Femur (tissue), 1 donor: ENCODE results near the gene SAMD4B.

Experiments
- DNase-seq: peaks from one replicate; pipeline ENCODE4 v3.0.0-alpha.2; 2017

Gene SAMD4B

DNA sequence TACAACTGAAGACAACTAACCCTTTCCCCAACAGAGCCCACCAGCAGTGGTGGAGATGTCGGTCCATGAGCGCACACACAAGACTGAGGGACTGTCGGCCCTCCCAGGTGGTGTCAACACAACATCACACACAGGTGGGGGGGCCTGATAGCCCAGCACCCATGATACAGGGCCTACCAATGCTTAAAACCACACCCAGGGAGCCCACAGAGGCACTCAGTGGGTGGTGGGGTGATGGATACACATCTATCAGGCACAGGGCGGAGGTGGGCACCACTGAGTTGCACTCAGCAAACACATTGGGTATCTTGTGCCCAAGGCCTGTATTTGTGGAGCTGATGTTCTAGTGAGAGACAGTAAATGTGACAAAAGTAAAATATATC is 57.4 kb downstream of the SAMD4B start:
- DNase-seq = no peak

DNA sequence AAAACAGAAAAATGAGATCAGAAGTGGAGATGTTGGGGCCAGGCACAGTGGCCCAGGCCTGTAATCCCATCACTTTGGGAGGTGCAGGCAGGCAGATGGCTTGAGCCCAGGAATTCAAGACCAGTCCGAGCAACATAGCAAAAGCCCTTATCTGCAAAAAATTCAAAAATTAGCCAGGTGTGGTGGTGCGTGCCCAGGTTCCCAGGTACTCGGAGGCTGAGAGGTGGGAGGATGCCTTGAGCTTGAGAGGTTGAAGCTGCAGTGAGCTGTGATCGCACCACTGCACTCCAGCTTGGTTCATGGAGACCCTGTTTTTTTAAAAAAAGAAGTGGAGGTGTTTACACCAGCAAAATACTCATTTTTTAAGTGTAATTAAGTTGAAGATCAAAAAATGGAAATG is 57.8 kb downstream of the SAMD4B start:
- no peak for DNase-seq

DNA sequence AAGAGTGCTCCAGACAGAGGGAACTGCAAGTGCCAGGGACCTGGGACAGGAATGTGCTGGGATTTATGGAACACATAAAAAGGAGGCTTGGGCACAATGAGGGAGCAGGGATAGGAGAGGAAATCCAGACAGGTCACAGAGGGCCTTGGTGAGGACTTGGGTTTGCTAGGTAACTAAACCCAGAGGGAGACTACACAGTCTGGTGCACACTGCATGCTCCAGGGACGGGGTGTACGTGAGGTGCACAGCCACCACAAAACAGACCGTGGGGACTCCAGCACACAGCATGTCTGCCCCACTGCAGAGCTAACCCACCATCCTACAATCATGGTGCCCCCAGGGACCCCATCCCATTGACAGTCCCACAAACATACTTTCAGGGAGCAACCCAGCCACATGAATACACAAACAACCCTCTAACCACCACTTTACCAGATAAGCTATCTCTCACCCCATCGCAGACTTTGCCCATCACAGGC is 58.9 kb downstream of the SAMD4B start:
- DNase-seq = no peak

DNA sequence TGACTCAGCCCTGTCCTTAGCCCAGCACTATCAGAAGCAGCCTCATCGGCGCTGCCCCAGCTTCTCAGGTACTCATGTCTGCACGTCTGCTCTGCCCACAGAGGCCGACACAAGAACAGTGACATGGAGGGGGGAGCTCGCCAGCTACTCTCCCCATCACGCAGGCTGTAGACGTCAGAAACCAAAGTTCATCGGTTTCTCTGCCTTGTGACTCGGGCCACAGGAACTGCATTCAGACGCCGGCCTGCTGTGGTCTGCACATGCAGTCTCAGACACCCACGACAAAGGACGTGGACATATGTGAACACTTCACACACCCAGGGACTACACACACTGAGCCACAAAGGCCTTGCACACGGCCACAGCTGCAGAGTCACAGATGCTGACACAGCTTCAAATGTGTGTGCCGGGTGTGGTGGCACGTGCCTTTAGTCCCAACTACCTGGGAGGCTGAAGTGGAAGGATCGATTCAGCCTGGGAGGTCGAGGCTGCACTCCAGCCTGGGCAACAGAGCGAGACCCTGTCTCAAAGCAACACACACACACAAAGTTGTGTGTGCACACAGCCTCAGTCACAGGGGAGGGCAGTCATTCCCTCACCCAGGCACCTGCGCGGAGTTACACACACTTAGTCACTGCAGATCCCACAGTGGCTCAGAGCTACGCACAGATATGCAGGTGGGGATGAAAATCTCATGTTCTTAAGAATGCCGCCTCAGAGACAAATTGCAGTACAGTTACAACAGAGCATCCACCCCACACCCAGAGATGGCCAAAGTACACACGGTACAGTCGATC is 59.5 kb downstream of the SAMD4B start:
- DNase-seq = peak; percentile 58

DNA sequence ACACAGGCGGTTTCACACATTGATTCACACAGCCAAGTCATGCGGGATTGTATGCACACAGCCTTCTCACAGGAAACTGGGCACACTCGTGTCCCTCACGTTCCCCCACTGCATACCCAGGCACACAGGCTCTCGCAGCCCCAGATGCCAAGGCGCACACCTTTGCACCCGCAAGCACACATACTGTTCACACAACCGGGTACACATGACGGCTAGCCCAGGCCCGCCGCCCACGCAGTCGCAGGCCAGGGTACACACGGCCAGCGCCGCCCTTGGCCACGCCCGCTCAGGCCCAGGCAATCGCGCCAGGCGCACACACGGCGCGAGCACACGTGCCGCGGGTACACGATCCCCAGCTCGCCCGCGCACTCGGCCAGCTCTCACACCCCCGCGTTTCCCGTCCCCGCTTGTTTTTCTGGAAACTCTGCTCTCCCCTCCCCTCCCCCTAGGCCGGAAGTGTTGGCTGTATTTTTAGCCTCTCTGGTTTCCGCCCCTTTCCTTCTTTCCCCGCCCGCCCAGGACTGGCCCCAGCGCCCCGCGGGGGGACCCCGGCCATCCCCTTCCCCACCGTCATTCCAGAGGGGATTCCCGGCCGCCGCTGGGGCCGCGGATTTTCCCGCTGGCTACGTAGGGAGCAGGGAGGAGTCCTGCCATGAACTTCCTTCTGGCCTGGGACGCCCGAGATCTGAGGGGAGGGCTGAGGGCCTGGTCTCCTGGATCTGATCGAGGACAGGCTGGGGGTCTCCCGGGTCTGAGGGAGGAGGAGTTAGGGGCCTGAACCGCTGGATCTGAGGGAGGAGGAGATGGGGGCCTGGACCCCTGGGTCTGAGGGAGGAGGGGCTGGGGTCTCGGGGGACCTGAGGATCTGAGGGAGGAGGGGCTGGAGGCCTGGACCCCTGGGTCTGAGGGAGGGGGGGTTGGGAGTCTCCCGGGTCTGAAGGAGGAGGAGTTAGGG is 60.4 kb downstream of the SAMD4B start:
- DNase-seq = peak; percentile 96

DNA sequence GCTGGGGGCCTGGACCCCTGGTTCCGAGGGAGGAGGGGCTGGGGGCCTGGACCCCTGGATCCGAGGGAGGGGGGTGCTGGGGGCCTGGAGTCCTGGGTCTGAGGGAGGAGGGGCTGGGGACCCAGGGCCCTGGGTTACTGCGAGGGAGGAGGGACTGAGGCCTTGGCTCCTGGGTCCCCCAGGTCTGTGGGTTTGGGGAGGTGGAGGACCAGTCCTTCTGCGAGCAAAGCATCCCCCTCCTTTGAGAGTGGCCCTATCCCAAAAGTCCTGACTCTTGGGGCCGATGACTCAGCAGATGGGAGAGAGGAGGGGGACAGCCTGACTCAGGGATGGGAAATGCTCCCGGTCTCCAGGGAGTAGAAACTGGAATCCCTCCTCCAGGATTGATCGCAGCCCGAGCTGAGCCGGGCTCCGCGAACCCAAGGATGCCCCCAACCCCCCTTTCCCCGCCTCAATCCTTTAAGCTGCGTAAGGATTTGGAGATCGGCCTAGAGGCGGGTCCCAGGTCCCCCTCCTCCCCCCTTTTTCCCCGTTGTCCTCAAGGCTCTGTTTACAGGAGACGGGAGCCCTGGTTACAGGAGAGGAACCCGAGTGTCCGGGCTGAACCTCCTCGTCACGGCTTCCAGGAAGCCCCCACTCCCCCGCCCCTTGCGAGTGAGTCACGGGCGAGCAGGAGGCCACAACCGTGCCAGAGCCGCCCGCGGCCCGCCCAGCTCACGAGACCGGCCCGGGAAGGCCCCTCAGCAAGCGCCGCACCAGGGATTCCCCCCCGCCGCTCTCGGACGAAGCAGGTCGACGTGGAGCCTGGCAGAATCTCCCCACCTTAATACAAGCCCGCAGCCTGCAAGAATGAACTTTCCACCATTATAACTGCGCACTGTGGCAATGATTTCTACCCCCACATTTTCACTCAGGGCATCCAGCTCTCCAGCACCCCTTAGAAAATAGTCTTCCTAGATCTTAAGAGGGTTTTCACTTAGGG is 61.4 kb downstream of the SAMD4B start:
- DNase-seq = peak; percentile 98

DNA sequence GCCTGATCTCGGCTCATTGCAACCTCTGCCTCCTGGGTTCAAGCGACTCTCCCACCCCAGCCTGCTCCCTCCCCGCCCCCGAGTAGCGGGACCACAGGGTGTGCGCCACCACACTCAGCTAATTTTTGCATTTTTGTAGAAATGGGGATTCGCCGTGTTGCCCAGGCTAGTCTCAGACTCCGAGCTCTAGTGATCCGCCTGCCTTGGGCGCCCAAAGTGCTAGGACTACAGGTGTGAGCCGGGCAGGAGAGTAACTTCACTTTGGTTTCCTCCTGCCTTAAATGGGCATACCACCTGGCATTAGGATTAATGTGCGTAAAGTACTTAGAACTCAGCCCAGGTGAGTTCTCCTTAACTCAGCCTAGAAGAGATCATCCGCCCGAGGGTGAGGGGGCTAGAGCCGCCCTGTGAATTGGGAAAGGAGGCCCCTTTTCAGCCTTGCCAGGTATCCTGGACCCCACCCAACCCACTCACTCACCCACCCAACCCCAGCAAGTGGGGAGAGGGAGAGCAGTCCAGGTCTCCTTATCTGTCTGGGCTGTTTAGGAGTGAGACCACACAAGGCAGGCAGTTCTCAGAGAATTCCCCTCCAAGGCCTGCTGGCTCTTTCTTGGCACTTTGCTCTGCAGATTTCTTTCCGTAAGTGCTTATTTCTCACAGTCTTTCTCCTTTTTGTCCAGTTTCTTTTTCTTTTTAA is 63.2 kb downstream of the SAMD4B start:
- peak; percentile 20 for DNase-seq

DNA sequence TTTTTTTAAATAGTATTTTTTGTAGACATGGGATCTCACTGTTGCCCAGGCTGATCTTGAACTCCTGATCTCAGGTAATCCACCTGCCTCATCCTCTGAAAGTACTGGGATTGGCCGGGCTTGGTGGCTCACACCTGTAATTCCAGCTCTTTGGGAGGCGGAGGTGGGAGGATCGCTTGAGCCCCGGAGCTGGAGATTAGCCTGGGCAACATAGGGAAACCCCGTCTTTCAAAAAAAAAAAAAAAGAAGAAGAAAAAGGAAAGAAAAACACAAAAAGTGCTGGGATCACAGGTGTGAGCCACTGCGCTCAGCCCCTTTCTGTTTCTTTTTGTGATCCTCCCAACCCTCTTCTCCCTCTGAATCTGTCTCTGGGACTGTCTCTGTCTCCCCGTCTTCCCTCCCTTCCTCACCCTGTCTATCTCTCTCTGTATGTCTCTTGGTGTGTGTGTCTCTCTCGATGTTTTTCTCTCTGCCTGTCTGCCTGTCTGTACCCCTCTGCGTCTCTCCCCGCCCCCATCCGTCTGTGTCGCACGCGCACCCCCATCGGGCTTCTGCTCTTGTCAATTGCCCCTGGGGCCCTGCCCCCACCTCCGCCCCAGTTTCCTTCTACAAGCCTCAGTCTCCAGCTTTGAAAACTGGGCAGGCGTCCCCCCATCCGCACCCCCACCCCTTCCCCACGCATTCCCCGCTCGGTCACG is 63.9 kb downstream of the SAMD4B start:
- no peak for DNase-seq

DNA sequence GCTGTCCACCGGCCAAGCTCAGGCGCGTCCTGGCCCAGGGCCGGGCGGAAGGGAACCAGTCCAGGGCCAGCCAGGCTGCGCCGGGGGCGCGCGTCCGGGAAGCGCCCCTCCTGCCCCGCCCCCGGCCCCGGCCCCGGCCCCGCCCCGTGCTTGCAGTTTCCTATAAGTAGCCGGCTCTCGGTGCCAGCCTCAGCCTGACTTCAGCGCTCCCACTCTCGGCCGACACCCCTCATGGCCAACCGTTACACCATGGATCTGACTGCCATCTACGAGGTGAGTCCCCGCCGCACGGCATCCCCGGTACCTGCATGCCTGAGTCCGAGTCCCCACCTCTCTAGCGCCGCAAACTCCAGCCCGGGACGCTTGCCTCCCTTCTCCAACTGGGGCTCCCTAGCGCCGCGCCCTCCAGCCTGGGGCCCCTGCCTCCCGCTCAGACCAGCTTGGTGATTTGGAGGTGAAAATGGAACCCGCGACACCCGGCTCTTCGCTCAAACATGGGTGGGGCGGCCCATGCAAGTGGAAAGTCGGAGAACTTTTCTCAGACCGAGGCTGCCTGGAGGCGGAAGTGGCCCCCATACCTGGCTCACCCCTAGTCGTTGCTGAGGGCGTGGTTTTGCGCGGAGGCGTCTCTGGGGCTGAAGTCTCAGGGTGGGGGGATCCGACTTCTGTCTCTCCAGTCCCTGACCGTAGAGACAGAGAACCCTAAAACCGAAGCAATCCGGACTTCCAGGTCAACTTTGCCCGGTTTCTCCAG is 64.6 kb downstream of the SAMD4B start, which contains the start of gene ZFP36:
Gene ZFP36, plus strand, starts transcription at position 192 of the 754 bp plus-strand sequence. Its CDS starts 58 bp downstream, at position 250.
- peak; percentile 94 for DNase-seq

DNA sequence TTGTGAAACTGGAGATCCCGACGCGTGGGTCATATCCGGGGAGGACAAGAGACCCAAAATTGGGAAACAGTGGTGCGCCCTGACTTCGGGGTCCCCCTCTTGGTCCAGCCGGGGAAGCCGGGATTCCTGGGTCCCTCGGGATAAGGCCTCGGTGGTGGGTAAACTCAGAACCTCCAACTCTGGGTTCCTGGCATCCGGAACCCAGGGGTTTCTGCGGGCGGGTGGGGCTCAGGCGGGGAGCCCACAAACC is 65.1 kb downstream of the SAMD4B start:
- DNase-seq = no peak

DNA sequence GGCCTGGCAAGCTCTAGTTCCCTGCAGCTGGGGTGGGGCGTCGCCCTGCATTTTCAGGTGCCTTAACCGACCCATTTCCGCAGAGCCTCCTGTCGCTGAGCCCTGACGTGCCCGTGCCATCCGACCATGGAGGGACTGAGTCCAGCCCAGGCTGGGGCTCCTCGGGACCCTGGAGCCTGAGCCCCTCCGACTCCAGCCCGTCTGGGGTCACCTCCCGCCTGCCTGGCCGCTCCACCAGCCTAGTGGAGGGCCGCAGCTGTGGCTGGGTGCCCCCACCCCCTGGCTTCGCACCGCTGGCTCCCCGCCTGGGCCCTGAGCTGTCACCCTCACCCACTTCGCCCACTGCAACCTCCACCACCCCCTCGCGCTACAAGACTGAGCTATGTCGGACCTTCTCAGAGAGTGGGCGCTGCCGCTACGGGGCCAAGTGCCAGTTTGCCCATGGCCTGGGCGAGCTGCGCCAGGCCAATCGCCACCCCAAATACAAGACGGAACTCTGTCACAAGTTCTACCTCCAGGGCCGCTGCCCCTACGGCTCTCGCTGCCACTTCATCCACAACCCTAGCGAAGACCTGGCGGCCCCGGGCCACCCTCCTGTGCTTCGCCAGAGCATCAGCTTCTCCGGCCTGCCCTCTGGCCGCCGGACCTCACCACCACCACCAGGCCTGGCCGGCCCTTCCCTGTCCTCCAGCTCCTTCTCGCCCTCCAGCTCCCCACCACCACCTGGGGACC is 65.6 kb downstream of the SAMD4B start:
- DNase-seq = peak; percentile 69

DNA sequence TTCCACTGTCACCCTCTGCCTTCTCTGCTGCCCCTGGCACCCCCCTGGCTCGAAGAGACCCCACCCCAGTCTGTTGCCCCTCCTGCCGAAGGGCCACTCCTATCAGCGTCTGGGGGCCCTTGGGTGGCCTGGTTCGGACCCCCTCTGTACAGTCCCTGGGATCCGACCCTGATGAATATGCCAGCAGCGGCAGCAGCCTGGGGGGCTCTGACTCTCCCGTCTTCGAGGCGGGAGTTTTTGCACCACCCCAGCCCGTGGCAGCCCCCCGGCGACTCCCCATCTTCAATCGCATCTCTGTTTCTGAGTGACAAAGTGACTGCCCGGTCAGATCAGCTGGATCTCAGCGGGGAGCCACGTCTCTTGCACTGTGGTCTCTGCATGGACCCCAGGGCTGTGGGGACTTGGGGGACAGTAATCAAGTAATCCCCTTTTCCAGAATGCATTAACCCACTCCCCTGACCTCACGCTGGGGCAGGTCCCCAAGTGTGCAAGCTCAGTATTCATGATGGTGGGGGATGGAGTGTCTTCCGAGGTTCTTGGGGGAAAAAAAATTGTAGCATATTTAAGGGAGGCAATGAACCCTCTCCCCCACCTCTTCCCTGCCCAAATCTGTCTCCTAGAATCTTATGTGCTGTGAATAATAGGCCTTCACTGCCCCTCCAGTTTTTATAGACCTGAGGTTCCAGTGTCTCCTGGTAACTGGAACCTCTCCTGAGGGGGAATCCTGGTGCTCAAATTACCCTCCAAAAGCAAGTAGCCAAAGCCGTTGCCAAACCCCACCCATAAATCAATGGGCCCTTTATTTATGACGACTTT is 66.4 kb downstream of the SAMD4B start:
- no peak for DNase-seq

DNA sequence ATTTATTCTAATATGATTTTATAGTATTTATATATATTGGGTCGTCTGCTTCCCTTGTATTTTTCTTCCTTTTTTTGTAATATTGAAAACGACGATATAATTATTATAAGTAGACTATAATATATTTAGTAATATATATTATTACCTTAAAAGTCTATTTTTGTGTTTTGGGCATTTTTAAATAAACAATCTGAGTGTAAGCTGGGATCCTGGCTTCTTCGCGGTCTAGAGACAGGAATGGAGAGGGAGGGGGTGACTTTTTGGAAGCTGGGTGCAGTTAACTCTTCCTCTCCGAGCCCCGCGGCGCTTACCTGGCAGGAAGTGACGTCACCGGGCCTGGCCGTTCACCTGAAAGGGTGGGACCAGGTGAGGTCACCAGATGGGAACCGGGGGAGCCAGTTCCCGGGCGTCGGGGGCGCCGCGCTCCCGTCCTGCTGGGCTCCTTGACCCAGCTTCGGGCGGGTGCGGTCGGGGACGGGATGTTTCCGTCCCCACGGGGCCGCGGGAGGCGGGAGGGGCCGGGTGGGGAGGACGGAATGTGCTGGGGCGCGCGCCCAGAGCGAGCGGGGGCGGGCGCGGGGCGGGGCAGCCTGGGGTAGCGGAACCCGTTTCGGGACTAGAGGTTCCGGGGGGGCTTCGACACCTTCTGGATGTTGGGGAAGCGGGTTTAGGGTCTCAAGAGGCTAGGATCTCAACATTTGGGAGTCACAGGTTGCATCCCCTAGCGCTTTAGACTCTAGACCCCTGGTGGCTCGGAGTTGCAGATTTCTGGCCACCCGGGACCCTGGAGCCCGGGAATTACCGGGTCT is 67.2 kb downstream of the SAMD4B start:
- peak; percentile 90 for DNase-seq

DNA sequence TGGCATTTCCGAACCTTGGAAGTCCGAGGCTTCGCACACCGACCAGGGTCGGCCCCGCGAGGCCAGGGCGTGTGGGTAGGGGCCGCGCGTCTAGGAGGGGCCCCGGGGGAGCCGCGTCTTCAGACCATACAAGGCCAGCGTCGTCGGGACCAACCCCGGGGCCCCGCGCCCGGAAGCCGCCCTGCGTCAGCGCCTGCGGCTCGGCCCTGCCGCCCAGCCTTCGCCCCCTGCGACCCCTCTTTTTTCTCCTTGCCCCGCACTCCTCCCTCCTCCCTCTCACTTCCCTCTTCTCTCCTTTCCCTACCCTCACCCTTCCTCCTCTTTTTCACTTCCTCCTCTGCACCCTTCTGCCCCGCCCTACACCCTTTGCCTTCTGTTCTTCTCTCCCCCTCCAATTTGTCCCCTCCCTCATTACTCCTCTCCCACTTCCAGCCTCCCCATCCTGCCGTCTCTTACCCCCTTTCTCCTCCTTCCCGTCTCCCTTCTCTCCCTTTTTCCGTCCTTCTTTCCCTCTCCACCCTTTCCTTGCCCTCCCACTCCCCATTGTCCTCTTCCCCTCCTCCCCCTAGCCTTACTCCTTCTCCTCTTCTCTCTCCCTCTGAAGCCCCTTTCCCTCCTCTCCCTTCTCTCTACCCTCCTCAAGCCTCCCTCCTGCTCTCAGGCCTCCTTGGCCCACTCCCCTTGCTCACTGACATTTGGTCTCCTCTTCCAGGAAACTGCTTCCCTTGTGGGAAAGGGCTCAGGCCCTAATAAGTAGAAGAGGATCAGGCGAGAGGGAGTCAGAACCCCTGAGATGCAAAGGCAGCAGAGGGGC is 68.0 kb downstream of the SAMD4B start:
- DNase-seq = peak; percentile 88

DNA sequence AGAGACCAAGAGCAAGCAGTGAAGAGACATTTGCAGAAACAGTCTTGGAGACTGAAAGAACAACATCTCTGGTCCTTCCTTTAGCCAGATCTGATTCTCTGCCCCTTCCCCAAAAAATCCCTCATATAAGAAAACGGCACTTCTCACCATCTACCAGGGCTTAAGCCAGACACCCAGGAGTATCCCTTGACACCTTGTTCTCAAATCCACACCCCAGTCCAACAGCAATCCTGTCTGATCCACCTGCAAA is 68.5 kb downstream of the SAMD4B start:
- DNase-seq = no peak

DNA sequence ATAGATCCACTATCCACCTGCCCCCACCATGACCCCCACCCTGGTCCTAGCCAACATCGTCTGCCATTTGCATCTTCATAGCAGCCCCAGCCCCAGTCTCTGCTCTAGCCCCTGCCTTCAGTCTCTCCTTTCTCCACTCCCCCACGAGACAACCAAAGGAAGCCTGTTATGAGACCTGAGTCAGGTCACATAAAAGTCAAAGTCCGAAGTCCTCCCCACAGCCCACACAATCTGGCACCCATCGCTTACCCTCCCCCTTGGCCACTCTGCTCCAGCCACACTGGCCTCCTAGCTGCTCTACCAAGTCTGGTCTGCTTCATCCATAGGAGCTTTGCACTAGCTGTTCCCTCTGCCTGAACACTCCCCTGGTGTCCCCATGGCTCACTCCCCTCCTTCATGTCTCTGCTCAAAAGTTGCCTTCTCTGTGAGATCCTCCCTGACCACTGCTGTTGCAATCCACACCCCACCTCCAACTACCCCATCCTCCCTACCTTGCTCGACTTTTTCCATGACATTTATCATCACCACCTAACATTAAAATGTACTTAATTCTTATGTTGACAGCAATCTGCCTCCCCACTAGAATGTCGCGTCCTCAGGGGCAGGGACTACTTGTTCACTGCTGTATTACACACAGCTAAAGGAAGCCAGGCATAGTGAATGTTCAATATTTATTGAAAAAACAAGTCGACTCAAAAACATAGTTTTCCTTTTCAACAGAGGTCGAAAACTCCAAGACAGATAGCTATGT is 69.0 kb downstream of the SAMD4B start:
- peak; percentile 79 for DNase-seq

DNA sequence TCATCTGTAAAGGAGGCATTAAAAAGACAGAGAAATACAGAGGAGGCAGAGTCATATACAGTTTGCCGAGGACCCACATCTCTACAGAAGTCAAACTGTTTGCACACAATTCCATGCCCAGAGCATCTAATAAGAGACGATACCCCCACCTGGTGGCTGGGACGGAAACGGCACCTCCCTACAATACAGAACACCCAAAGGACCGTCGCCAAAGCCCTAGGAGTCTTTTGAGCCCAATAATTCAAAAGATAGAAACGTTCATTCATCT is 69.5 kb downstream of the SAMD4B start:
- peak; percentile 94 for DNase-seq
